GM23338 (cell line): ENCODE data around the gene BTBD9. TPM values are rescaled to one million over a fixed set of nuclear protein-coding genes. Genes with fewer than 3 reads are reported as not detected.

Source experiments
- ATAC-seq: fragments of 200-7000 bp; cut with Tn5 transposase; 3 replicates; pipeline ENCODE4 v1.9.1; 2020
- DNase-seq: peaks from one replicate; pipeline ENCODE4 v3.0.0-alpha.2; 2015; ENCODE audit warnings: low spot score
- H2AFZ ChIP-seq: fragments of 200-600 bp; sonication (generic); 2 replicates; pipeline ENCODE4 v1.8.0; 2016; ENCODE audit warnings: antibody characterized with exemption, mild to moderate bottlenecking, moderate library complexity
- H3F3A ChIP-seq: fragments of 200-600 bp; sonication (generic); replicated peaks from 2 replicates; pipeline ENCODE4 v1.8.0; 2017; ENCODE audit warnings: antibody characterized with exemption, mixed run types, low read depth
- H3K27ac ChIP-seq: fragments of 200-600 bp; sonication (generic); 2 replicates; pipeline ENCODE4 v1.6.1; 2016; ENCODE audit warnings: low read depth
- H3K27me3 ChIP-seq: fragments of 200-600 bp; sonication (generic); 2 replicates; pipeline ENCODE4 v1.8.0; 2016; ENCODE audit warnings: mild to moderate bottlenecking, mixed run types, moderate library complexity; ENCODE audit not compliant: insufficient read depth
- H3K36me3 ChIP-seq: fragments of 200-600 bp; sonication (generic); 2 replicates; pipeline ENCODE4 v1.8.0; 2016; ENCODE audit warnings: mild to moderate bottlenecking; ENCODE audit not compliant: insufficient read depth
- H3K4me1 ChIP-seq: fragments of 200-600 bp; sonication (generic); 2 replicates; pipeline ENCODE4 v1.8.0; 2016; ENCODE audit warnings: mild to moderate bottlenecking, moderate library complexity; ENCODE audit not compliant: insufficient read depth
- H3K4me2 ChIP-seq: fragments of 200-600 bp; sonication (generic); 2 replicates; pipeline ENCODE4 v1.7.1; 2017; ENCODE audit warnings: mixed run types
- H3K4me3 ChIP-seq: fragments of 200-600 bp; sonication (generic); 2 replicates; pipeline ENCODE4 v1.6.1; 2016; ENCODE audit warnings: mixed run types
- H3K79me2 ChIP-seq: fragments of 200-600 bp; sonication (generic); replicated peaks from 2 replicates; pipeline ENCODE4 v1.8.0; 2017; ENCODE audit warnings: mild to moderate bottlenecking; ENCODE audit not compliant: insufficient read depth
- H3K9me2 ChIP-seq: fragments of 200-600 bp; sonication (generic); 2 replicates; pipeline ENCODE4 v1.8.0; 2017; ENCODE audit not compliant: insufficient read depth
- H4K20me1 ChIP-seq: fragments of 200-600 bp; sonication (generic); replicated peaks from 2 replicates; pipeline ENCODE4 v1.8.0; 2017; ENCODE audit warnings: mild to moderate bottlenecking; ENCODE audit not compliant: insufficient read depth
- H3K27ac Mint-ChIP-seq: 2 replicates; pipeline ENCODE4 v1.8.0; 2020; ENCODE audit warnings: inconsistent platforms, mild to moderate bottlenecking, moderate library complexity, mixed read lengths
- H3K27me3 Mint-ChIP-seq: 3 replicates; pipeline ENCODE4 v1.8.0; 2022; ENCODE audit warnings: low read depth, mild to moderate bottlenecking, moderate library complexity, mixed read lengths, inconsistent platforms; ENCODE audit not compliant: insufficient read depth, poor library complexity
- H3K36me3 Mint-ChIP-seq: 3 replicates; pipeline ENCODE4 v1.8.0; 2021; ENCODE audit warnings: low read depth, mild to moderate bottlenecking, inconsistent platforms, moderate library complexity, mixed read lengths
- H3K4me1 Mint-ChIP-seq: 3 replicates; pipeline ENCODE4 v1.8.0; 2020; ENCODE audit warnings: mild to moderate bottlenecking, inconsistent platforms, mixed read lengths
- H3K4me3 Mint-ChIP-seq: 3 replicates; pipeline ENCODE4 v1.8.0; 2021; ENCODE audit warnings: moderate library complexity, mild to moderate bottlenecking, inconsistent platforms, mixed read lengths
- H3K9me3 Mint-ChIP-seq: 3 replicates; pipeline ENCODE4 v1.8.0; 2020; ENCODE audit warnings: moderate library complexity, mild to moderate bottlenecking, inconsistent platforms, mixed read lengths
- CREB1 ChIP-seq: fragments of 250-450 bp; sonication (Bioruptor Pico); IDR thresholded peaks from 2 replicates; pipeline ENCODE4 v1.5.0; 2020; ENCODE audit warnings: low read depth, mild to moderate bottlenecking, moderate library complexity
- ETS1 ChIP-seq: IDR thresholded peaks from 2 replicates; pipeline ENCODE4 v1.6.1; 2016; ENCODE audit warnings: antibody characterized with exemption
- EZH2 ChIP-seq: fragments of 200-600 bp; sonication (generic); IDR thresholded peaks from one replicate; pipeline ENCODE4 v1.8.0; 2017; ENCODE audit warnings: antibody characterized with exemption, mild to moderate bottlenecking, low read depth; ENCODE audit not compliant: unreplicated experiment
- EZH2phosphoT487 ChIP-seq: fragments of 200-600 bp; sonication (generic); IDR thresholded peaks from one replicate; pipeline ENCODE4 v1.8.1; 2018; ENCODE audit warnings: antibody characterized with exemption; ENCODE audit not compliant: unreplicated experiment
- JUNB ChIP-seq: IDR thresholded peaks from one replicate; pipeline ENCODE4 v1.6.1; 2016; ENCODE audit warnings: antibody characterized with exemption; ENCODE audit not compliant: unreplicated experiment
- NANOG ChIP-seq: IDR thresholded peaks from 2 replicates; pipeline ENCODE4 v1.6.1; 2016; ENCODE audit warnings: antibody characterized with exemption, borderline replicate concordance
- POLR2AphosphoS5 ChIP-seq: IDR thresholded peaks from 2 replicates; pipeline ENCODE4 v1.6.1; 2016; ENCODE audit warnings: antibody characterized with exemption, low read depth
- STAT1 ChIP-seq: IDR thresholded peaks from one replicate; pipeline ENCODE4 v1.6.1; 2016; ENCODE audit warnings: antibody characterized with exemption; ENCODE audit not compliant: unreplicated experiment
- ZNF114 ChIP-seq: fragments of 250-450 bp; sonication (Bioruptor Pico); IDR thresholded peaks from 2 replicates; pipeline ENCODE4 v1.5.0; 2020; ENCODE audit warnings: mild to moderate bottlenecking, moderate library complexity
- ZNF331 ChIP-seq: fragments of 250-450 bp; sonication (Bioruptor Pico); IDR thresholded peaks from 2 replicates; pipeline ENCODE4 v1.5.0; 2020; ENCODE audit warnings: low read depth, mild to moderate bottlenecking, moderate library complexity
- ZNF462 ChIP-seq: fragments of 250-450 bp; sonication (Bioruptor Pico); IDR thresholded peaks from 2 replicates; pipeline ENCODE4 v1.5.0; 2020; ENCODE audit warnings: mild to moderate bottlenecking, moderate library complexity
- polyA plus RNA-seq: library from polyadenylated mRNA; unstranded; fragments of >200 nt; fragmentation: Nextera tagmentation; extraction: Ambion mirVana; gene quantifications from 2 replicates; pipeline ENCODE4 v1.2.1, GENCODE V29; 2016
- total RNA-seq: library from RNA; depleted of rRNA; stranded (reverse); fragments of >200 nt; shearing (Covaris generic); gene quantifications from 2 replicates; pipeline ENCODE4 v1.2.3, GENCODE V29; 2014
- TF ChIP-seq, protein P1 (sequence below): IDR thresholded peaks from one replicate; pipeline ENCODE4 v1.6.1; 2018; ENCODE audit warnings: antibody characterized with exemption; ENCODE audit not compliant: unreplicated experiment
- TF ChIP-seq, protein P2 (sequence below), 2 experiments: fragments of 200-600 bp in 1 of 2; sonication (generic) in 1 of 2; conservative IDR thresholded peaks; 2 replicates each; pipeline versions ENCODE4 v1.5.1 to v1.6.1; 2016 to 2017; ENCODE audit warnings: antibody characterized with exemption in 2 of 2, low read depth in 2 of 2, mild to moderate bottlenecking in 2 of 2, moderate library complexity in 1 of 2

BTBD9 gene
- total and polyA plus RNA-seq, 2 experiments from 2014 or later, result 4.2 to 5.3 TPM

- no peaks in the 10 kb centered on the region for H3K36me3 Mint-ChIP-seq
- Histone ChIP-seq H3K36me3 (no peaks in the 10 kb centered on the region), H3K27me3 (no peaks in the 10 kb centered on the region), H3K79me2 (no peaks in the 10 kb centered on the region), H4K20me1 (no peaks in the 10 kb centered on the region), H3F3A (no peaks in the 10 kb centered on the region), H3K4me1 (peaks cover 23% of the 10 kb centered on the region), H3K4me3 (no peak overlapping the region), H3K4me2 (no peak overlapping the region), H2AFZ (no peak overlapping the region), H3K9me2 (peaks cover 3% of the 10 kb centered on the region; the same call in 1 of the 2 replicates), H3K27ac (no peak overlapping the region)
- ATAC-seq, result no peak
- no peak overlapping the region for H3K27ac Mint-ChIP-seq
- no peak for TF ChIP-seq JUNB
- TF ChIP-seq ZNF331, result no peak
- TF ChIP-seq, protein P1, sequence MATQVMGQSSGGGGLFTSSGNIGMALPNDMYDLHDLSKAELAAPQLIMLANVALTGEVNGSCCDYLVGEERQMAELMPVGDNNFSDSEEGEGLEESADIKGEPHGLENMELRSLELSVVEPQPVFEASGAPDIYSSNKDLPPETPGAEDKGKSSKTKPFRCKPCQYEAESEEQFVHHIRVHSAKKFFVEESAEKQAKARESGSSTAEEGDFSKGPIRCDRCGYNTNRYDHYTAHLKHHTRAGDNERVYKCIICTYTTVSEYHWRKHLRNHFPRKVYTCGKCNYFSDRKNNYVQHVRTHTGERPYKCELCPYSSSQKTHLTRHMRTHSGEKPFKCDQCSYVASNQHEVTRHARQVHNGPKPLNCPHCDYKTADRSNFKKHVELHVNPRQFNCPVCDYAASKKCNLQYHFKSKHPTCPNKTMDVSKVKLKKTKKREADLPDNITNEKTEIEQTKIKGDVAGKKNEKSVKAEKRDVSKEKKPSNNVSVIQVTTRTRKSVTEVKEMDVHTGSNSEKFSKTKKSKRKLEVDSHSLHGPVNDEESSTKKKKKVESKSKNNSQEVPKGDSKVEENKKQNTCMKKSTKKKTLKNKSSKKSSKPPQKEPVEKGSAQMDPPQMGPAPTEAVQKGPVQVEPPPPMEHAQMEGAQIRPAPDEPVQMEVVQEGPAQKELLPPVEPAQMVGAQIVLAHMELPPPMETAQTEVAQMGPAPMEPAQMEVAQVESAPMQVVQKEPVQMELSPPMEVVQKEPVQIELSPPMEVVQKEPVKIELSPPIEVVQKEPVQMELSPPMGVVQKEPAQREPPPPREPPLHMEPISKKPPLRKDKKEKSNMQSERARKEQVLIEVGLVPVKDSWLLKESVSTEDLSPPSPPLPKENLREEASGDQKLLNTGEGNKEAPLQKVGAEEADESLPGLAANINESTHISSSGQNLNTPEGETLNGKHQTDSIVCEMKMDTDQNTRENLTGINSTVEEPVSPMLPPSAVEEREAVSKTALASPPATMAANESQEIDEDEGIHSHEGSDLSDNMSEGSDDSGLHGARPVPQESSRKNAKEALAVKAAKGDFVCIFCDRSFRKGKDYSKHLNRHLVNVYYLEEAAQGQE, result no peak
- no peak for TF ChIP-seq NANOG
- TF ChIP-seq ZNF462 (CRISPR knock-in tag), result no peak
- TF ChIP-seq EZH2, result no peak
- TF ChIP-seq ETS1, result no peak
- no peak for TF ChIP-seq STAT1
- TF ChIP-seq POLR2AphosphoS5, result no peak
- TF ChIP-seq ZNF114 (CRISPR knock-in tag), result no peak
- no peak for TF ChIP-seq CREB1 (CRISPR knock-in tag)
- TF ChIP-seq EZH2phosphoT487, result no peak
- TF ChIP-seq, protein P2, sequence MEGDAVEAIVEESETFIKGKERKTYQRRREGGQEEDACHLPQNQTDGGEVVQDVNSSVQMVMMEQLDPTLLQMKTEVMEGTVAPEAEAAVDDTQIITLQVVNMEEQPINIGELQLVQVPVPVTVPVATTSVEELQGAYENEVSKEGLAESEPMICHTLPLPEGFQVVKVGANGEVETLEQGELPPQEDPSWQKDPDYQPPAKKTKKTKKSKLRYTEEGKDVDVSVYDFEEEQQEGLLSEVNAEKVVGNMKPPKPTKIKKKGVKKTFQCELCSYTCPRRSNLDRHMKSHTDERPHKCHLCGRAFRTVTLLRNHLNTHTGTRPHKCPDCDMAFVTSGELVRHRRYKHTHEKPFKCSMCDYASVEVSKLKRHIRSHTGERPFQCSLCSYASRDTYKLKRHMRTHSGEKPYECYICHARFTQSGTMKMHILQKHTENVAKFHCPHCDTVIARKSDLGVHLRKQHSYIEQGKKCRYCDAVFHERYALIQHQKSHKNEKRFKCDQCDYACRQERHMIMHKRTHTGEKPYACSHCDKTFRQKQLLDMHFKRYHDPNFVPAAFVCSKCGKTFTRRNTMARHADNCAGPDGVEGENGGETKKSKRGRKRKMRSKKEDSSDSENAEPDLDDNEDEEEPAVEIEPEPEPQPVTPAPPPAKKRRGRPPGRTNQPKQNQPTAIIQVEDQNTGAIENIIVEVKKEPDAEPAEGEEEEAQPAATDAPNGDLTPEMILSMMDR (conservative IDR thresholded peaks at IDR 0.05; ENCODE audit: low read depth in 2 of 2), result no peak
- DNase-seq, result no peak
- peaks cover 6% of the 10 kb centered on the region for H3K27me3 Mint-ChIP-seq
- no peak overlapping the region for H3K4me3 Mint-ChIP-seq
- peaks cover 36% of the 10 kb centered on the region for H3K4me1 Mint-ChIP-seq
- no peaks in the 10 kb centered on the region for H3K9me3 Mint-ChIP-seq
These were observed 210.2 kb downstream of the BTBD9 start for GRCh38 chr6:38429546-38429945.
